Endothelial cell of umbilical vein (primary cell): ENCODE data around the gene MFGE8.

Experiments
- EZH2 ChIP-seq: IDR thresholded peaks from 2 replicates; pipeline ENCODE4 v1.6.1; 2012; ENCODE audit warnings: borderline replicate concordance, low read depth, mild to moderate bottlenecking, moderate library complexity, low read length, inconsistent platforms; ENCODE audit not compliant: severe bottlenecking
- FOS ChIP-seq: IDR thresholded peaks from 2 replicates; pipeline ENCODE4 v1.6.1; 2011; ENCODE audit warnings: mild to moderate bottlenecking, low read length, moderate library complexity, borderline replicate concordance; ENCODE audit not compliant: insufficient read depth
- GATA2 ChIP-seq: IDR thresholded peaks from 2 replicates; pipeline ENCODE4 v1.7.0; 2011; ENCODE audit warnings: low read depth, mild to moderate bottlenecking, moderate library complexity, mixed read lengths, low read length; ENCODE audit not compliant: insufficient read length, insufficient read depth
- MYC ChIP-seq: IDR thresholded peaks from one replicate; pipeline ENCODE4 v1.6.1; 2011; ENCODE audit warnings: mild to moderate bottlenecking, low read depth, low read length
- POLR2A ChIP-seq: IDR thresholded peaks from 2 replicates; pipeline ENCODE4 v1.6.1; 2012; ENCODE audit warnings: low read depth, mild to moderate bottlenecking, control low read depth, low read length
- POLR2AphosphoS5 ChIP-seq: IDR thresholded peaks from 2 replicates; pipeline ENCODE4 v1.6.1; 2012; ENCODE audit warnings: low read depth, mild to moderate bottlenecking, control low read depth, low read length, moderate library complexity; ENCODE audit not compliant: insufficient read depth
- TF ChIP-seq, protein P1 (sequence below), 2 donors: IDR thresholded peaks; 1 replicate in 1 of 2; 2 replicates in 1 of 2; pipeline ENCODE4 v1.5.1; 2011; ENCODE audit warnings: low read length in 2 of 2, mild to moderate bottlenecking in 2 of 2, moderate library complexity in 2 of 2, control low read depth in 1 of 2, inconsistent platforms in 1 of 2, low read depth in 1 of 2; ENCODE audit not compliant: insufficient read depth in 1 of 2; ENCODE audit errors: extremely low read depth in 1 of 2
- TF ChIP-seq, protein P2 (sequence below): IDR thresholded peaks from 2 replicates; pipeline ENCODE4 v1.6.1; 2011; ENCODE audit not compliant: insufficient read depth, insufficient read length

DNA sequence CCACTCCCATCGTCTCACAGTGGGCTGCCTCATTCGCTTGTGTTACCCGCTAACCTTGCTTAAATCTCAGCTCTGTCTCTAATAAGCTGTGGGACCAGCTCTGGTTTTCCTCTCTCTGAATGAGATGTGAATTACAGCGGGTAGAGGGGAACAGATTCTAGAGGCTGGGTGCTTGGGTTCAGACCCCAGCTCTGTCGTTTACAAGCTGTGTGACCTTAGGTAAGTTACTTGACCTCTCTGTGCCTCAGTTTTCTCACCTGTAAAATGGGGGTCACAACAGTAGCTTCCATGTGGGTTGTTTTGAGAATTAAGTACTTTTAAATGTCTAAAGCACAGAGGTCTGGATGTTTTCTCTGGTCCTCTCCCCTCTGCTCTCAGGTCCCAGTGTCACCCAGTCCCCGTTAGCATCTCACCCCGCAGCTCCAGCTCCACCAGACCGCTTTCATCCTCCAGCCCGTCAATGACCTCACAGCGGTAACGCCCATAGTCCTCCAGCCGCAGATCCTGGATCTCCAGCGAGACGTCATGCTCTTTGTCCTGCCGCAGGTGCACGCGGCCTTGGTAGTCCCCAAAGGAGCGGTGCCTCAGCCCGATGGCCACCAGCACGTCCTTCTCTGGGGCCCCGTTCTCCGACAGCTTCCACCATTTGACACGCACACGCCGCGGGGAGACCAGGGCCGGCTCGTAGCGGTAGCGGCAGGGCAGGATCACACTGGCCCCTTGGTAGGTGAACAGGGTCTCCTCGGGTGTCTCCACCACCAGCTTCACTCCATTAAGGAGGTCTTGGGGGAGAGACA lies 32.0 kb downstream of the MFGE8 start:
- TF ChIP-seq POLR2A (no peak), GATA2 (no peak), POLR2AphosphoS5 (no peak), EZH2 (no peak), FOS (no peak), MYC (no peak)
- TF ChIP-seq, protein P1, sequence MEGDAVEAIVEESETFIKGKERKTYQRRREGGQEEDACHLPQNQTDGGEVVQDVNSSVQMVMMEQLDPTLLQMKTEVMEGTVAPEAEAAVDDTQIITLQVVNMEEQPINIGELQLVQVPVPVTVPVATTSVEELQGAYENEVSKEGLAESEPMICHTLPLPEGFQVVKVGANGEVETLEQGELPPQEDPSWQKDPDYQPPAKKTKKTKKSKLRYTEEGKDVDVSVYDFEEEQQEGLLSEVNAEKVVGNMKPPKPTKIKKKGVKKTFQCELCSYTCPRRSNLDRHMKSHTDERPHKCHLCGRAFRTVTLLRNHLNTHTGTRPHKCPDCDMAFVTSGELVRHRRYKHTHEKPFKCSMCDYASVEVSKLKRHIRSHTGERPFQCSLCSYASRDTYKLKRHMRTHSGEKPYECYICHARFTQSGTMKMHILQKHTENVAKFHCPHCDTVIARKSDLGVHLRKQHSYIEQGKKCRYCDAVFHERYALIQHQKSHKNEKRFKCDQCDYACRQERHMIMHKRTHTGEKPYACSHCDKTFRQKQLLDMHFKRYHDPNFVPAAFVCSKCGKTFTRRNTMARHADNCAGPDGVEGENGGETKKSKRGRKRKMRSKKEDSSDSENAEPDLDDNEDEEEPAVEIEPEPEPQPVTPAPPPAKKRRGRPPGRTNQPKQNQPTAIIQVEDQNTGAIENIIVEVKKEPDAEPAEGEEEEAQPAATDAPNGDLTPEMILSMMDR (IDR thresholded peaks at IDR 0.05; ENCODE audit: extremely low read depth in 1 of 2, insufficient read depth in 1 of 2, low read depth in 1 of 2, low read length in 2 of 2), result no peak
- TF ChIP-seq, protein P2, sequence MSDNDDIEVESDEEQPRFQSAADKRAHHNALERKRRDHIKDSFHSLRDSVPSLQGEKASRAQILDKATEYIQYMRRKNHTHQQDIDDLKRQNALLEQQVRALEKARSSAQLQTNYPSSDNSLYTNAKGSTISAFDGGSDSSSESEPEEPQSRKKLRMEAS, result no peak
